GM03348 (cell line): Measurements from ENCODE around the gene ERG28.
"Not testable (repeated sequence)": the region's sequence is repeated elsewhere in the genome, so short reads cannot be mapped to it uniquely, and the experiment has no call there.

ENCODE experiments used
- DNase-seq: peaks from one replicate; pipeline ENCODE4 v3.0.0; 2012; ENCODE audit warnings: low spot score

ERG28 gene, protein sequence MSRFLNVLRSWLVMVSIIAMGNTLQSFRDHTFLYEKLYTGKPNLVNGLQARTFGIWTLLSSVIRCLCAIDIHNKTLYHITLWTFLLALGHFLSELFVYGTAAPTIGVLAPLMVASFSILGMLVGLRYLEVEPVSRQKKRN

DNA sequence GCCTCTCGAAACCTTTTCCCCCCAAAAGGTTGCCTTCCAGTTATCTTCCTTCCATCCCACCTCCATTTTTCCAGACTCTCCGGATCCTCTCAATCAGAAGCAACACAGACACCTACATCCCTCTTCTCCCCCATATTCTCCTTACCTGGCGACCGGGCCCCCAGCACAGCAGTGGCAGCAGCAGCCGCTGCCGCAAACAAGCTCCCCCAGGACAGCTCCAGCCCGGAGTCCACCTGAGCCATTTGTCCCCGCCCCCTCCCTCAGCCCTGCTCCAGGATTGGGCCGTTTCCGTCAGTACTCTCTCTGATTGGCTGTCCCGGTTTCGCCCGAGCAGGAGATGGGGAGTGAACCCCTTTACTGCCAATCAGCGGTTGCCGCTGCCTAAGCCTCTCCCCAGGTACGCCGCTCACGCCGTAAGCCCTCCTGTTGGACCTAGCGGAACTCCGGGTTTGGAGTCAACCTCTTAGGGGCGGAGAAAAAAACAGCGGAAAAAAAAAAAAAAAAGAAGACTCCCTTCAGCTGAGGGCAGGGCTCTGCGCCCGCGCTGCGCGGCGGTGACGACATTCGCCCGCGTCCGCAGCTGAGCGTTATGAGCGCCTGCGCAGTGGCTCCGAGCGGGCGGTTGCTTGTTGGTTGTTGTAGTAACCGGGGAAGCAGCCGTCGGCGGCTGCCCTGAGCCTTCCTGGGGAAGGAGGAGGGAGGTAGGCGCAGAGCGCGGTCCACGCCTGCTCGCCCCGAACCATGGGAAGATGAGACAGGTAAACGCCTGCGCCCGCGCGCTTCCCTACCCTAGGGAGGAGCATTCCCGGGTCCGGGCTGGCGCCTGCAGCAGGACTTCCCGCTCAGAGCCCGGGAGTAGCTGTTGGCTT is at the start of gene ERG28, which contains the start of gene TTLL5:
TSS of gene ERG28 (minus strand) at position 247 of the 869 bp plus-strand sequence. CDS start 3,374 bp downstream, outside the sequence.
TSS of gene TTLL5 (plus strand) at position 617 of the 869 bp plus-strand sequence. CDS start 1,904 bp downstream, outside the sequence.
- DNase-seq: peak; percentile 99

DNA sequence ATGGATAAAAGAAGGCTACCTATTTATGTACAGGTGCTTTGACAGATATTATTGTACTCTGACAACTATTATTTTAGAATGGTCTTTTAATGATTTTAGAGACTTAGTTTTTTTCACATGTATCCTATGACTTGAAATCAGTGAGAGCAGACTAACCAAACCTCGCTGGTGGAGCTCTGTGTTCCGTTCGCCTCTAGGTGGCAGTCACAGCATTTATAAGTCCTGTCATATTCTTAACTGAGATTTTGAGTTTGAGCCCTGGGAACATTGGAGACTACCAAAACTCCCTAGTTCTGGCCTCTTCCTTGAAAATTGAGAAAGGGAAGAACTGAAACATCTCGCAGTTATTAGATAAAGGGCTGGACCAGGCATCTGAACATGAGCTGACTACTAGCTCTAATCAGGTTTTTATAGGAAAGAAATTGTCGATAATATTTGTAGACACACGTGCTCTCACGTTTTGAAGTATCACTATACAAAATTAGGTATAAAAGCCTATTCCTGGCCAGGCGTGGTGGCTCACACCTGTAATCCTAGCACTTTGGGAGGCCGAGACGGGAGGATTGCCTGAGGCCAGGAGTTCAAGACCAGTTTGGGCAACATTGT is 48.6 kb upstream of the ERG28 start:
- peak; percentile 82 for DNase-seq

DNA sequence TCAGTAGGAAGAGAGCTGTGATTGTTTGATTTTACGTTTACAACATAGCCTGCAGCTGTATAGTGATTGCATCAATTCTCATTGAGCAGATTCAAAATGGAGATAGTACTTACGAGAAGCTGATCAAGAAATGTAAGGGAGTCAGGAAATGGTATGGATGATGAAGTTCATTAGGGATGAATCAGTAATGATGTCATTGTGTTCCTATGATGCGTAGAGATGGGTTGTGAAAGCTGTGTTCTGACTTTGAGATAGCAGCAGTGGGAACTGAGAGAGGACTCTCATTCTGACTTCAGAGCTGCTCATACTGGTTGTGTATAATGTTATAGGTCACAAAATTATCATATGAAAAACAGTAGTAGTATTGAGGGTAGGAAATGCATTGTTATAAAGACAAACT is 44.3 kb upstream of the ERG28 start:
- no peak for DNase-seq

DNA sequence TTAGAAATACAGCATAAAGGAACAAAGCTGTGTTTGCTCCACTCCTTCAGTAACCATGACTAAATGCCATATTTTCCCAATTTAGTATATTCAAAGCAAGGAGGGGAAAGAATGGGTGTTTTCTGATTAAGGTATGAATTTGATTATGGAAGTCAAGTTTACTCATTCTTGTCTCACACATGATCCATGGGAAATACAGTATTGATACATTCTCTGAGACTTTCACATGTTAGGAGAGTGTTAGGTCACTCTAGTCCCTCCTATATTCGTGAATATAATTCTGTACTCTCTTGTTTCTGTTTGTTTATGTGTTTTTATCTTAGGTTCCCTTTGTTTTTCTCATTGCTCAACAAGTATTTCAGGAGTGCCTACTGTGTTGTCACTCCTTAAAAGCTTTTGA is 42.8 kb upstream of the ERG28 start:
- DNase-seq: no peak

DNA sequence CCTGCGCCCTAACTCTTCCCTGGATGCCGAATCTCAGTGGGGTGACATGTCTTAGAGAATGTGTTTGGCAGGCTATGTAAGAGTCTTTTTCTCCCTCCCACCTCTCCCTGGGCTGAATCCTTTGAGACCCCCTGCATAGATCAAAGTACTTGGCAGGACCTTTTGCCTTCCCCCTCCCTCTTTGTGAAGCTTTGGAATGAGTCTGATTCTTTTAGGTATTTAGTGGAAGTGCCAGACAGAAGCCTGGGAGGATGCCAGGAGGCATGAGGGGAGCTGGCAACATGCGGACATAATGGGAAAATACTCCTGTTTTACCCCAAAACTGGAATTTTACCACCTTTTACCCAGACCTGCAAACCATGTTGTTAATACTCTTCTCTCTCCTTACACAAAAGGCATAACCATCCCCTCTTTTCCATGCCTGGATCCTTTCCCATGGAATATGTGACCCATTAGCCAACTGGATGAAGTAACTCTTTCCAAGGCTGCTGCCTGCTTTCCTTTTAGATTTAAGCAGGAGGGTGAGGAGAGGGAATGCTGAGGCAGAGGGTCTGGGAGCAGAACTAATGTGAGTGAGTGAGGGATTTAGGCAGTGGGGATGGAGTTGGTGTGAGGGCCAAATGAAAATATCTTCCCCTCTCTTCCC is 42.1 kb upstream of the ERG28 start:
- DNase-seq: peak; percentile 11

DNA sequence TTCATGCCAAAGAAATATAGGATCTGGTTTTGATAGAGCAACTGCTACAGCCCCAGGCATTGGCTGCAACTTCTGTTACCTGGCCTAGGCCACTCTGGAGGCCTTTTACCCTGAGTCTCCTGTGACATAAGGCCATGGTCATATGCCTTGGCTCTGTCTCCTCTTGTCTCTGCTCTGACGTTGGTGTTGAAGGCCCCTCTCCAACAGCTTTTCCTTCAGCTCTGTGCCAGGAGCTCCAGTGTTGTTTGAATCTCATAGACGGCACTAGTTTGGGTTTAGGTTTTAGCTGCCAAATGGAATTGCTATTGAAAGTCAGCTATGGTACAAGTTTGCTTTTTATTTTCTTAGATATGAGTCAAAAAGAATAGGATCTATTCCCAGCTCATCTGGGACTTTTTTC is 41.4 kb upstream of the ERG28 start:
- no peak for DNase-seq

DNA sequence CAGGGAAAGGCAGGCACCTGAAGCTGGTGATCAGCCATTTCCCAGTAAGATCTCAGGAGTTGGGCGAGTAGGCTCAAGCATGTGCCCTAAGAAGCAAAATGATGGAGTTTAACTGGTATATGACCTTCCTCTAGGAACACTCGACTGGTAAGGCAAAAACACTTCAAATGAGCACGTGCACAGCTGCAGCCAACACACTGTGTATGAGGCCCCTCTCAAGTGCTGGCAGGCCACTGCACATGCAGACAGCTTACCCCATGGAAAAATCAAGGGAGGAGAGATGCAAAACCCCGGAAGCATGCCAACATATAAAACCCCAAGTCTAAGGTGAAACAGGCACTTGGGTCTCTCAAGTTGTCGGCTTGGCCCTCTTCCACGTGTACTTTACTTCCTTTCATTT is 39.6 kb upstream of the ERG28 start:
- DNase-seq: no peak

DNA sequence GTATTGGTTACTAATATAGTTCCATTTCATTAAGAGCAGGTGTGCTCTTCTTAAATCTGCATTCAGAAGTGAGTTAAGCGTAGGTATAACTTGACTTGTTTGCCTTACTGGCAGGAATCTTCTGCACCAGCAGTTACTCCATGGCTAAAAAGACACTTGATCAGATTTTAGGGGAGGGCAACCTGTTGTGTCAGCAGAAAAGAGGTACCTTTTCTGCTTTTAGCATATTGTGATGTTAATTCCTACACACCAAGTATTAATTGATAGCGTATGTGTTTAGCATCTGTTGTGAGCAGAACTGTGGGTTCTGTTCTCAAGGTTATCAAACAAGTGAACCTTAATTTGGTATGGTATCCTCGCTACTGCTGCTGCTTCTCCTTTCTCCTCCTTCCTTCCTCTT is 38.7 kb upstream of the ERG28 start:
- no peak for DNase-seq

DNA sequence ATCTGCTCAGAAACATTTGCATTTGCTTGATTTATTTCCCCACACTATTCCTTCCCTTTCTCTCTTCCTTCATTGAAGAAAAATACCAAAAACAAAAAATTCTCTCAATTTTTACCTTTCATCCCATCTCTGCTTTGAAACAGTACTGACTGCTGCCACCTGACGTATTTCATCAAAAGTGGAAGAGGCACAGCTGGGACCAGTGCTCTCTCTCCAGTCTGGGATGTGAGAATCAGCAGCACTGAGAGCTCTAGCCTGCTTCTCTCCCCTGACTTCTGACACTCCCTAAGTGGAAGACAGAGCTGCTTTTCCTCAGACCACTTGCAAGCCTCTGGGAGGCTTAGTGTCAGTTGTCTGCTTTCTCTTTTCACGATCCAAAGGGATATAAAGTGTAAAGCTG is 37.2 kb upstream of the ERG28 start:
- DNase-seq: no peak

DNA sequence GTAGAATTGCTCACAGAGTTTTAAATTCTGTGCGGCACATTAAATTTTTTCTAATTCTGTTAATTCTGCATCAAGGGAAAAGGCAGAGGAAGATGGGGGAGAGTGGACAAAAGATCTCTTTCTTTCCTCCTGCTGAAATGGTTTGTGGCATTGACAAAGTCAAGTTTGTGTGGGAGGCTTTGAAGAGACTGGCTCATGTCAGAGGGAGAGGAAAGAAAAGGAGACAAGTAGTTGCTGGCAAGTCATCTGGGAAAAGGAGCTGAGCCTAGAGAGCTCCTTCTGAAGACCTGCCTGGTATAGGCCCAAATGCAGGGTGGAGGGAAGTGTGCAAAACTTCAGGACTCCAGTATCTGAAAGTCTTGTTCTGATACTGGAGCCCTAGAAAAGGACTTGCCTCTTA is 36.7 kb upstream of the ERG28 start:
- no peak for DNase-seq

DNA sequence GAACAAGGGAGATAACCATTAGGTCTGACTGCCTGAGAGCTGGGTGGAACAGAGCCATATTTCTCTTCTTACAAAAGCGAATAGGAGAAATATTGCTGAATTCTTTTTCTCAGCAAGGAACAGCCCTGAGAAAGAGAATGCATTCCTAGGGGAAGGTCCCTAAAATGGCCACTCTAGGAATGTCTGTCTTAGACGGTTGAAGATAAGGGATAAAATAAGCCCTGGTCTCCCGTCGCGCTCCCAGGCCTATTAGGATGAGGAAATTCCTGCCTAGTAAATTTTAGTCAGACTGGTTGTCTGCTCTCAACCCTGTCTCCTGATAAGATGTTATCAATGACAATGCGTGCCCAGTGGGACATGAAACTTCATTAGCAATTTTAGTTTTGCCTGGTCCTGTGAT is 34.3 kb upstream of the ERG28 start:
- DNase-seq: not testable (repeated sequence)

DNA sequence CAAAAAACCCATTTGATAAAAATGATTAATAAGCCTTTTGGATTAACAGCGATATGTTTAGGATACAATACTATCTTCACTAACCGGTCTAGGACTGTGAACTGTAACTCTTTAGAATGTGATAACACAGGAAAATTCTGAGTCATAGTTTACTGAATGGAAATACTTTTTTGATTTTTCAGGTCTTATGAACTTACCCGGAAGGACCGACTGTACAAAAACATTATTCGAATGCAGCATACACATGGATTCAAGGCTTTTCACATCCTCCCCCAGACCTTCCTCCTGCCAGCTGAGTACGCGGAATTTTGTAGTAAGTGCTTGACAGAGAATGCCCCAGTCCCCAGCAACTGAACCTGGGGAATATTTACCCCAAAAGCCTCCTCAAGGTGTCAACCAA is 29.3 kb upstream of the ERG28 start:
- no peak for DNase-seq

DNA sequence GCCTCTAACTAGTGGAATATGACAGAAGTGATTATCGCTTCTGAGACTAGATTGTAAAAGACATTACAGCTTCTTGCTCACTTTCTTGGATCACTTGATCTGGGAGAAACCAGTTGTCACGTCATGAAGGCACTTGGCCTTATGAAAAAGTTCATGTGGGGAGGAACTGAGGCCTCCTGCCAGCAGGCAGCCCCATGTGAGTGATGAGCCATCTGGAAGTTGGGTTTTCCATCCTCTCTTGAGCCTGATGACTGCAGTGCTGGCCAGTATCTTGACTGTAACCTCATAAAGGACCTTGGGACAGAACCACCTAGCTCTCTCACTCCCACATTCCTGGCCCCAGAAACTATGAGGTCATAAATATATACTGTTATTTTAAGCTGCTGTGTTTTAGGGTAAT is 28.3 kb upstream of the ERG28 start:
- DNase-seq: peak; percentile 37

DNA sequence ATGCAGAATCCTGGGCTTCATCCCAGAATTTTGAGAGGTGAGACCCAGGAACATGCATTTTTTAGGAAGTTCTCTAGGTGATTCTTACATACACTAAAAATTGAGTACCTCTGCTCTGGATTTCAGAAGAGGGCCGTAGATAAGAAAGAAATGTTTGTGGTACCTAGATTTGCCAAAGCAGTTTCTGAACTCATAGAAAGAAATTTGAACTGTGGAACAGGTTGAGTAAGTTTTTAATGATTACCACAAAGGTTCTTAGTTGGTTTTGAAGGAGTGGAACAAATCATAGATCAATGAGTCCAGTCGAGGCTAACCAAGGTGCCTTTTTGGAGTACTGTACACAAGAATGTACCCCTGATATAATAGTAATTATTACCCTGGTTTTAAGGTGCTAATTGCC is 25.2 kb upstream of the ERG28 start:
- no peak for DNase-seq

DNA sequence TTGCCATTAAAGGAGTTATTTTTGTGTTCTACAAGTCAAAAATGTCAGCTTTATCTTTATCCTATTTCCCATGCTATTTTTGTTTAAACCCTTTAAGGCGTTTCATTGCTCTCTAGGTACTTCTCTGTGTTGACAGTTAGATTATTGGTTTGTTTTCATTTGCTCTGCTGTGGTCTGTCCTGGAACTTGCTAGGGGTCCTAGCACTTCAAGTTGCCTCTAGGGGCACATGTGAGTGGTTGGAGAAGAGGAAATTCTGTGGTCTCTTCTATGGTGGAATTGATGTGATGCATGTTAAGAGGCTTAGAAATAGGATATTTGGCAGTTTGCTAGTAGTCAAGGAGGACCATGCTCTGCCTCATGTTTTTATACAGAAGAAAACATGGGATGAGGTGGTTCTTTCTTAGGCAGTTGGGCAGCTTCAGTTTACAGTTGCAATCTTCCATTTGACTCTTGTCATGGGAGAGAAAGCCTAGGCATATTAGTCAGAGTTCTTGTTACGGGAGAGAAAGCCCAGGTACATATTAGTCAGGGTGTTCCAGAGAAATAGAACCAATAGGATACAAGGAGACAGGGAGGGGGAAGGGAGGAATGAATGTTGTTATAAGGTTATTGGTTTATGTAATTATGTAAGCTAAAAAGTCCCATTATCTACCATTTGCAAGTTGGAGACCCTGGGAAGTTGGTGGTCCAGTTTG is 14.7 kb upstream of the ERG28 start:
- no peak for DNase-seq

DNA sequence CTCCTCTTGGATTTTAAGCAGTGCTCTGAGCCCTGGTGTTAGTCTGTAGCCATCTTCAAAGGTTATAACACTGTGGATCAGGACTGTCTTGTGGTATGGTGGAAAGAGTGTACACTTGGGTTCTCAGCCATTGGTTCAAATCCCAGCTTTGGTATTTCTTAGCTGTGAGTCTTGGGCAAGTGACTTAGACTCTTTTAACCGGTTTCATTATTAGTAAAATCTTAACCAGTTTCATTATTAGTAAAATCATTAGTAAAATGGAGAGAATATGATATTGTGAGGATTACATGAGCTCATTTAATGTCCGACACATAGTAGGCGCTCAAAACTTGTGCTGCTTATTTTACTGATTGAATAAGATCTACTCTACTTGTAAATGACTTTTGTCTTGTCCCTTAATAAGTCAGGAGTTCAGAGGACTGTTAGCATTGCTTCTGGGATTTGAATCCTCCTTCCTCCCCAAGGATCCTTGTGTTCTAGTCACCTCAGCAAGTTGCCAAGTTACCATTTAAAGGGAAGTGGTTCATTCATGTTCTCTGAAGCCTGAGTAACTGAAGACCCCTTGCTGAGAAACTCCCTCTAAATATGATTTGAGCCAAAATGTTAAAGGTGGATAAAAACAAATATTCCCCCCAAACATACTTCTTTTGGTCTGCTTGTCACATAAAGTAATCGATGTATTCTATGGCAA is 12.8 kb upstream of the ERG28 start:
- DNase-seq: no peak

DNA sequence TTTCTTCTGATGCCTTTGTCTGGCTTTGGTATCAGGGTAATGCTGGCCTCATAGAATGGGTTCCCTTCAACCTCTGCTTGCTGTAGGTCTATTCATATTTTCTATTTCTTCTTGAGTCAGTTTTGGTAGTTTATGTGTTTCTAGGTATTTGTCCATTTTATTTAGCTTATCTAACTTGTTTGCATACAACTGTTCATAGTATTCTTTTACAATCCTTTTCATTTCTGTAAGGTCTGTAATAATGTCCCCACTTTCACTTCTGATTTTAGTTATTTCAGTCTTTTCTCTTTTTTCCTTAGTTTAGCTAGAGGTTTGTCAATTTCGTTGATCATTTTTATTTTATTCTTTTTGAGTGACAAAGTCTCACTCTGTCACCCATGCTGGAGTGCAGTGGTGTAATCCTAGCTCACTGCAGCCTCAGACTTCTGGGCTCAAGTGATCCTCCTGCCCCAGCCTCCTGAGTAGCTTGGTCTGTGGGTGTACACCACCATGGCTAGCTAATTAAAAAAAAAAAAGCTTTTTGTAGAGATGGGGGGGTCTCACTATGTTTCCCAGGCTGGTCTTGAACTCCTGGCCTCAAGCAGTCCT is 12.0 kb upstream of the ERG28 start:
- no peak for DNase-seq

DNA sequence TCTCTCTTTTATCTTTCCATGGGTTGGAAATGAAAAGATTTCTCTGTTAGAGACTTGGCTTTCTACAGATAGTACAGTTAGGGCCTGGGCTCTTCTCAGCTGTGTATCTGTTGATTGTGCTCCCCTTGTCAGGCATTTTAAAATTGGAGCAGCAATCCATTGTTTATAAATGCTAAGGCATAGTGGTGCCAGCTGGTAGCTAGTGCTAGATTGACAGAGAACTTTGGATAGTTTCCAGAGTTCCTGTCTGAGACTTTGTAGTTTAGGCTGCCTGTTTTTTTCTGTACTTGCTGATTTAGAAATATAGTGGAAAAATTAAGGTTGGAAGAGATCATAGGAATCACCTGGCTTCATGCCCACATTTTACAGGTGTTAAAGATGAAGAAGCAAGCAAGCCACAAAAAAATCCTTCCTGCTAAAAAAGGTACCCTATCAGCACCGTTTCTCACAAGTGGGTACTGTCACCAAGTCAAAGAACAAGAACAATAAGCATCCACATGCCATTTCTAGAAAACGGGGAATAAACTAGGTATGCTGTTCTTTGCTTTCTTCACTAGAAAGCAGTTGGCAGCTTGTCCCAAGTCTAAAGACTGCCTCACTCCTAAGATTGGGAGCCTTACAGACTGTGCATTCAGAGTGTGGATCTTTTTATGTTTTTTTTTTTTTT is 6.6 kb upstream of the ERG28 start:
- DNase-seq: no peak

DNA sequence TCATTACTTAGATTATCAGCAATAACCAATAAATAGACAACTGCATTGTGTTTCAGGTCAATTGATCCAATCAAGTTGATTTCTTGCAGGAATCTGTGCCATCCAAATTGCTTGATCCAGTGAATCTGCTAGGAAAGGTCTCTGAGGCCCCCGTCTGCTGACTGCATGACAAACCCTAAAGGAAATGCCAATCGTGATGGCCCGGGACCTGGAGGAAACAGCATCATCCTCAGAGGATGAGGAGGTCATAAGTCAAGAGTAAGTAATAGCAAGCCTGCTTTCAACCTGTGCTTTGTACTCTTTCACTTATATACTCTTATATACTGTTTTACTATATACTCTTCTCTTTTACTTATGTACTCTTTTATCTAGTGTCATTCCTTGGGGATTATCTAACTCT is 2.3 kb upstream of the ERG28 start:
- no peak for DNase-seq

DNA sequence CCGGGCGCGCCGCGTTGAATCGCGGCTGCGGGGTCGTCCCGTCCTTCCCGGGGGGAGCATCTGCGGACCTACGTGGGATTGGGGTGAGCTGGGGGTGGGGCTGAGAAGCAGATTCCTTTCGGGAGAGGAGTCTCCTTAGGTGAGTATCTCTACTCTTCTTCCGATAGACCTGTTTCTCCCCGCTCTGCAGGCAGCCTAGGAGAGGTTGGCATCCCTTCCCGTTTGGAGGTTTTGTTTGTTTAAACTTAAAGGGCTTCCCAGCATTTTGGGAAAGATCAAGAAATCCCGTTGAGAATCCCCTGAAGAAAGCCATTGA is 781 bp upstream of the ERG28 start:
- DNase-seq: no peak

DNA sequence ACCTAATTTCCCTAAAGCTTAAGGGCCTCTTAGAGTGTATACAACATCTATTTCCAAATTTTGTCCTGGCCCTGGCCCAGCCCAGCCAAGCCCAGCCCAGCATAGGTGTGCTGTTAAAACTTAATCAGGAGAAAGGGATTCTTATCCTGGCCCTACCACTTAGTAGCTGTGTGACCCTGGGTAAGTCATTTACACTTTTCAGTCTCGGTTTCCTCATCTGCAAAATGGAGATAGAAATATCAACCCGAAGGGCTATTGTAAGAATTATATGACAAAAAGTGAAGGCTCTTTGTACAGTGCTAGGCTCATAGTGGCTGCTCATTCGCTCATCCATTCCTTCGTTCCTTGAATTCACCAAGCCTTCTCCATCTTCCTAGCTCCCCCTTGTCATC is 442 bp downstream of the ERG28 start:
- no peak for DNase-seq
